GM18867 (cell line): ENCODE measurements around the gene TNFAIP8L2.

Experiments used
- ATAC-seq: cut with Tn5 transposase; IDR thresholded peaks from one replicate; pipeline ENCODE4 v1.9.1; 2021; ENCODE audit warnings: mild to moderate bottlenecking, moderate library complexity; ENCODE audit not compliant: unreplicated experiment

TNFAIP8L2 gene

GRCh38 chr1:151145304-151146071 is 11.0 kb upstream of the TNFAIP8L2 start:
- no peak for ATAC-seq

- ATAC-seq, result peak; percentile 7
These were observed 10.4 kb upstream of the TNFAIP8L2 start for GRCh38 chr1:151146072-151146411.

GRCh38 chr1:151146412-151147131 is 9.9 kb upstream of the TNFAIP8L2 start, which contains the start of gene SEMA6C:
TSS of gene SEMA6C (minus strand) at chr1:151146631. CDS start at chr1:151142621, 4,010 bp downstream.
- peak; percentile 99 for ATAC-seq

GRCh38 chr1:151147132-151147503 is 9.3 kb upstream of the TNFAIP8L2 start:
- no peak for ATAC-seq

GRCh38 chr1:151147665-151148064 is 8.8 kb upstream of the TNFAIP8L2 start:
- ATAC-seq, result no peak

- ATAC-seq, result no peak
These were observed 650 bp downstream of the TNFAIP8L2 start for GRCh38 chr1:151157067-151157531.

GRCh38 chr1:151158326-151158725 is 1.9 kb downstream of the TNFAIP8L2 start:
- ATAC-seq, result no peak

GRCh38 chr1:151158751-151159251 is 2.4 kb downstream of the TNFAIP8L2 start:
- no peak for ATAC-seq

GRCh38 chr1:151159373-151159772 is 2.9 kb downstream of the TNFAIP8L2 start:
- ATAC-seq, result no peak

- no peak for ATAC-seq
These were observed 8.4 kb downstream of the TNFAIP8L2 start for GRCh38 chr1:151164732-151165280.

GRCh38 chr1:151165281-151165737 is 8.9 kb downstream of the TNFAIP8L2 start:
- no peak for ATAC-seq

GRCh38 chr1:151165738-151166504 is 9.5 kb downstream of the TNFAIP8L2 start, which contains the start of the genes LYSMD1 and SCNM1:
TSS of gene LYSMD1 (minus strand) at chr1:151165902. CDS start at chr1:151165258, 644 bp downstream.
TSS of gene SCNM1 (plus strand) at chr1:151166144. CDS start at chr1:151166153, 9 bp downstream.
- ATAC-seq, result peak; percentile 84

GRCh38 chr1:151166505-151166956 is 10.1 kb downstream of the TNFAIP8L2 start:
- no peak for ATAC-seq

GRCh38 chr1:151167116-151167515 is 10.7 kb downstream of the TNFAIP8L2 start:
- ATAC-seq, result no peak

GRCh38 chr1:151171190-151171589 is 14.7 kb downstream of the TNFAIP8L2 start:
- ATAC-seq, result no peak

GRCh38 chr1:151175041-151175741 is 18.7 kb downstream of the TNFAIP8L2 start:
- ATAC-seq, result no peak

- no peak for ATAC-seq
These were observed 19.4 kb downstream of the TNFAIP8L2 start, which contains the start of gene TMOD4 for GRCh38 chr1:151175863-151176262. TSS of gene TMOD4 (minus strand) at chr1:151175981. CDS start at chr1:151174875, 1,106 bp downstream.

GRCh38 chr1:151176514-151177045 is 20.1 kb downstream of the TNFAIP8L2 start:
- ATAC-seq, result no peak

- ATAC-seq, result no peak
These were observed 27.8 kb downstream of the TNFAIP8L2 start for GRCh38 chr1:151184211-151184610.
